HCT116 (cell line): ENCODE measurements around the gene AKAP9. TPM values are rescaled to one million over a fixed set of nuclear protein-coding genes. Genes with fewer than 3 reads are reported as not detected.

Experiments
- ATAC-seq: fragments of 200-7000 bp; cut with Tn5 transposase; 2 replicates; pipeline ENCODE4 v1.9.1; 2020; ENCODE audit warnings: mild to moderate bottlenecking, moderate library complexity
- BruUV-seq: library from RNA; stranded (reverse); fragments of 400-500 nt; replicated peaks from 2 replicates; lab custom pipeline; 2021; lab: Mats Ljungman, UMichigan
- CTCF ChIA-PET: fragments of 300-600 bp; sonication (Branson Sonifier 250); formaldehyde crosslinking; loops from one replicate; lab custom pipeline; 2021; ENCODE audit warnings: antibody characterized with exemption; lab: Charles Lee
- POLR2A ChIA-PET: fragments of 300-600, 350-600 bp; sonication (Branson Sonifier 250); formaldehyde crosslinking; loops from one replicate; lab custom pipeline; 2021; ENCODE audit warnings: antibody characterized with exemption; lab: Charles Lee
- RAD21 ChIA-PET, 2 experiments: fragments of 300-600 bp; sonication (Branson Sonifier 250); formaldehyde crosslinking; loops; one replicate each; lab custom pipeline; 2023; ENCODE audit warnings: low total read pairs in 2 of 2; ENCODE audit not compliant: uncharacterized antibody in 2 of 2, unreplicated experiment in 2 of 2, low non-redundant PET in 1 of 2; lab: Charles Lee
- DNase-seq: peaks from one replicate; pipeline ENCODE4 v3.0.0-alpha.2; 2010; ENCODE audit warnings: low read depth, low spot score
- H2AFZ ChIP-seq: fragments of 200-600 bp; shearing (Covaris generic), sonication (generic); 2 replicates; pipeline ENCODE4 v1.6.1; 2017; ENCODE audit warnings: low read depth, mixed run types, mixed read lengths, antibody characterized with exemption, low read length; ENCODE audit not compliant: poor library complexity, severe bottlenecking
- H3K27ac ChIP-seq: 2 replicates; pipeline ENCODE4 v1.5.1; 2012; ENCODE audit warnings: low read depth, low read length
- H3K27me3 ChIP-seq: fragments of 200-600 bp; sonication (generic); 2 replicates; pipeline ENCODE4 v1.6.1; 2016; ENCODE audit warnings: mixed run types, low read length, mixed read lengths; ENCODE audit not compliant: insufficient read depth
- H3K36me3 ChIP-seq, 2 experiments: fragments of 200-500 bp in 1 of 2; fragments of 200-600 bp in 1 of 2; sonication (Bioruptor generic) in 1 of 2; sonication (generic) in 1 of 2; 2 replicates each; pipeline versions ENCODE4 v1.5.1 to v1.6.1; 2014 to 2016; ENCODE audit warnings: low read length in 2 of 2, inconsistent platforms in 1 of 2, mixed read lengths in 1 of 2, mixed run types in 1 of 2; ENCODE audit not compliant: insufficient read depth in 2 of 2, control insufficient read depth in 1 of 2
- H3K4me1 ChIP-seq, 2 experiments: fragments of 200-600 bp in 1 of 2; sonication (generic) in 1 of 2; 2 replicates each; pipeline versions ENCODE4 v1.5.1 to v1.6.1; 2012 to 2017; ENCODE audit warnings: low read length in 2 of 2, inconsistent platforms in 1 of 2, mild to moderate bottlenecking in 1 of 2, mixed read lengths in 1 of 2, mixed run types in 1 of 2, moderate library complexity in 1 of 2; ENCODE audit not compliant: insufficient read depth in 2 of 2, control insufficient read depth in 1 of 2
- H3K4me2 ChIP-seq: fragments of 200-600 bp; sonication (generic); 2 replicates; pipeline ENCODE4 v1.6.1; 2017; ENCODE audit warnings: mixed run types, low read length, mixed read lengths
- H3K4me3 ChIP-seq, 2 experiments: fragments of 200-600 bp in 1 of 2; sonication (generic) in 1 of 2; replicated peaks in 1 of 2; 2 replicates each; pipeline ENCODE4 v1.5.1; 2011 to 2016; ENCODE audit warnings: low read length in 2 of 2, control low read depth in 1 of 2, low read depth in 1 of 2, mild to moderate bottlenecking in 1 of 2, mixed read lengths in 1 of 2, mixed run types in 1 of 2
- H3K79me2 ChIP-seq: fragments of 200-600 bp; sonication (generic); 2 replicates; pipeline ENCODE4 v1.6.1; 2017; ENCODE audit warnings: mild to moderate bottlenecking, mixed run types, low read length, moderate library complexity, mixed read lengths; ENCODE audit not compliant: insufficient read depth
- H3K9ac ChIP-seq: fragments of 200-600 bp; sonication (generic); 2 replicates; pipeline ENCODE4 v1.6.1; 2016; ENCODE audit warnings: low read length, mixed read lengths
- H3K9me2 ChIP-seq: fragments of 200-600 bp; sonication (generic), shearing (Covaris generic); 2 replicates; pipeline ENCODE4 v1.6.1; 2017; ENCODE audit warnings: mixed run types, mild to moderate bottlenecking, moderate library complexity; ENCODE audit not compliant: insufficient read depth
- H3K9me3 ChIP-seq, 2 experiments: fragments of 200-500 bp in 1 of 2; fragments of 200-600 bp in 1 of 2; sonication (Bioruptor generic) in 1 of 2; sonication (generic) in 1 of 2; 2 replicates each; pipeline ENCODE4 v1.6.1; 2014 to 2017; ENCODE audit warnings: low read length in 2 of 2, mixed read lengths in 2 of 2, inconsistent platforms in 1 of 2, low read depth in 1 of 2, mild to moderate bottlenecking in 1 of 2, mixed run types in 1 of 2, moderate library complexity in 1 of 2; ENCODE audit not compliant: control insufficient read depth in 1 of 2, insufficient read depth in 1 of 2
- H4K20me1 ChIP-seq: fragments of 200-600 bp; sonication (generic), shearing (Covaris generic); 2 replicates; pipeline ENCODE4 v1.6.1; 2017; ENCODE audit warnings: mixed run types, mild to moderate bottlenecking, moderate library complexity; ENCODE audit not compliant: insufficient read depth
- ATF3 ChIP-seq: IDR thresholded peaks from 2 replicates; pipeline ENCODE4 v1.6.1; 2012
- CBX3 ChIP-seq: IDR thresholded peaks from 2 replicates; pipeline ENCODE4 v1.6.1; 2012; ENCODE audit warnings: low read depth
- CEBPB ChIP-seq: IDR thresholded peaks from 2 replicates; pipeline ENCODE4 v1.6.1; 2012; ENCODE audit warnings: low read depth
- EGR1 ChIP-seq: IDR thresholded peaks from 2 replicates; pipeline ENCODE4 v1.6.1; 2012; ENCODE audit warnings: low read depth
- JUND ChIP-seq: IDR thresholded peaks from 2 replicates; pipeline ENCODE4 v1.6.1; 2012
- POLR2A ChIP-seq: IDR thresholded peaks from 2 replicates; pipeline ENCODE4 v1.7.0; 2011; ENCODE audit warnings: borderline replicate concordance; ENCODE audit not compliant: insufficient read depth, insufficient read length; ENCODE audit errors: extremely low read depth
- RAD21 ChIP-seq: IDR thresholded peaks from 2 replicates; pipeline ENCODE4 v1.6.1; 2012; ENCODE audit warnings: low read depth, mild to moderate bottlenecking
- SP1 ChIP-seq: IDR thresholded peaks from 2 replicates; pipeline ENCODE4 v1.6.1; 2012; ENCODE audit warnings: low read depth
- SRF ChIP-seq: IDR thresholded peaks from 2 replicates; pipeline ENCODE4 v1.6.1; 2012; ENCODE audit warnings: low read depth
- ZBTB33 ChIP-seq: IDR thresholded peaks from 2 replicates; pipeline ENCODE4 v1.6.1; 2011; ENCODE audit warnings: mild to moderate bottlenecking, low read length, moderate library complexity; ENCODE audit not compliant: insufficient replicate concordance; ENCODE audit errors: extremely low read depth
- ZNF274 ChIP-seq: fragments of 200-500 bp; sonication (Bioruptor generic); IDR thresholded peaks from 2 replicates; pipeline ENCODE4 v1.6.1; 2014; ENCODE audit warnings: mild to moderate bottlenecking, low read depth, low read length, inconsistent platforms
- intact Hi-C: fragments of 100-400 bp; cut with micrococcal nuclease; formaldehyde crosslinking; loops from 2 replicates; pipeline ENCODE4 v1.10.0; 2022
- total RNA-seq: library from RNA; stranded (reverse); gene quantifications from one replicate; pipeline ENCODE4 v1.2.1, GENCODE V29; 2021; ENCODE audit not compliant: unreplicated experiment

The AKAP9 gene
- total RNA-seq, 1 experiment from 2014 or later: 32.6 TPM

GRCh38 chr7:91941450-91941849 is 788 bp downstream of the AKAP9 start:
- peak overlapping the region; percentile 90 for H3K9ac ChIP-seq
- peak overlapping the region; percentile 87 to 88 for H3K4me3 ChIP-seq
- ATAC-seq (peak; percentile 33; the same call in 1 of the 2 replicates), DNase-seq (no peak)
- peaks cover 43% of the 10 kb centered on the region for H3K79me2 ChIP-seq
- H3K36me3 ChIP-seq: no peaks in the 10 kb centered on the region
- intact Hi-C loops: loop anchor here (5.0 kb wide), 2 partner anchors 59 to 516 kb away; partner anchors contain the start of gene MTERF1
- RAD21 ChIA-PET: no interaction called here
- H3K9me3 ChIP-seq: no peaks in the 10 kb centered on the region
- no peaks in the 10 kb centered on the region for H4K20me1 ChIP-seq
- CTCF ChIA-PET: no interaction called here
- H3K4me1 ChIP-seq: peaks cover 0 to 18% of the 10 kb centered on the region in 2 experiments; a peak in 2 of 4 replicates
- TF ChIP-seq ATF3 (no peak), SRF (no peak), SP1 (no peak), RAD21 (no peak), POLR2A (no peak), ZBTB33 (no peak), CBX3 (no peak), JUND (no peak), EGR1 (no peak), CEBPB (no peak), ZNF274 (no peak)
- H3K27ac ChIP-seq: no peak overlapping the region
- POLR2A ChIA-PET: interaction anchor here (1.5 kb wide), 2 partner anchors 26 to 61 kb away, joined by 3 to 4 read pairs; partner anchors contain the start of gene MTERF1
- H3K27me3 ChIP-seq: no peaks in the 10 kb centered on the region
- no TSS peak for BruUV-seq
- no peak overlapping the region for H2AFZ ChIP-seq
- H3K9me2 ChIP-seq: no peaks in the 10 kb centered on the region
- H3K4me2 ChIP-seq: peak overlapping the region; percentile 74
